Activated CD4-positive, alpha-beta T cell treated with anti-CD3 and anti-CD28 coated beads, Interleukin-2, amount 50 U/mL, for 48 hours (primary cell): ENCODE data around the gene IQGAP2.

Experiments
- DNase-seq, 2 experiments: peaks; one replicate each; pipeline ENCODE4 v3.0.0-alpha.2; 2020

Gene IQGAP2

GRCh38 chr5:76451031-76451701, 48.1 kb downstream of the IQGAP2 start:
- DNase-seq = no peak

DNA sequence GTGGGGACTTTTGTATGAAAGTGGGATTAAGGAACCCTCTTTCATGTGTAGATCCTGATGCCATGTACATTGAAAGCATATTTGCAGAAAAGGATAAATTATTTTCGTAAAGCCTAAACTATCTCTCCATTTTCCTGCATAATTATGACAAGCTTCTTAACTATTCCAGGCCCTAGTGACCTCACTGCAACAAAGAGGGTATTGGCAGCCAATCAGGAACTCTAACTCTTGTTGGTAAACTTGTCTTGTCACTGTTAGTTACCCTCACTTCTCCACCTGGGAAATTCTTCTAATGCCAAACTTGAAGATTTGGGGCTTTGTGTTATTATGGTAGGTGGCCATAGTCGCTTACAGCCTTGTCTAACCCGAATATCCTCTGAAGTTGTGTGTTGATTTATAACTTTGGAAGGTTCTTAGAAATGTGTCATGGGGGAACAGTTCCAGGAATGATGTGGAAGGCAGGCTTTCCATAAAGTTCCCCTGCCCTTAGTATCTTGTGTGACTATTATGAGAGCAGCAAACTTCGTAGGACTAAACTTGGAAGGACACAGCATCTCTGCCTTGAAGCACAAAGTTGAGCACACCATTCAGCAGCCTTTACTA, 52.5 kb downstream of the IQGAP2 start:
- no peak for DNase-seq

DNA sequence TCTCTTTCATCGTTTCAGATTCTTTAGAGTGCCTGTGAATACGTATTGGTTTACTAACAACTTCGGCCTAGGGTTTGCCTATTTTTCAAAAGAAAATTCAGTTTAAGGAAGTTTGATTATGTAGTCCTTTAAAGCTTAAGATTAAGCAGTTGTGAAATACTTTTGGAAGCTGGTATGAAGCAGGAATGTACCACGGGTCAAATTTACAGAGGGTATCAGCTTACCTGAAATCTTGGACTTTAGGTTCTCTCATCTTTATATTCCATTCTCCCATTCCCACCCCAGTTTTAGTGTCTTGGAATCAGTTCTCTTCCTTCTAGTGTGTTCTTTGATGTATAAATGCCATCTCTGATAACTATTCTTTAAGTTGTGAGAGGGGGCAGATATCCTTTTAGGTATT, 53.2 kb downstream of the IQGAP2 start:
- DNase-seq = no peak

GRCh38 chr5:76457674-76458485, 54.8 kb downstream of the IQGAP2 start:
- no peak for DNase-seq

DNA sequence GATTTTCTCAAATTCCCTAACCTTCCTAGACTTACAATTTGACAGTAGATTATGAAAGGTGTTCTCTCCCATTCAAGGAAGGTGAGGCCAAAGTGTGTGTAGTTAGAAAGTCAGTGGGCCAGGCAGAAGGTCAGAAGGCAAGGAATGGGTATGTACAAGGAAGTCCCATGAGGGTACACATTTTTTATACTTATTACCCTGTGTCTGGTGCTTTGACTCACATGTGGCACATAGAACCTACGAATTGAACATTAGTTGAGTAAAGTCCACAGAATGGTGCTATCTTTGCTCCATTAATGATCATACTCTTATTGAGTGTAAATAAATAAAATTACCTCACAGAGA, 55.4 kb downstream of the IQGAP2 start:
- no peak for DNase-seq

GRCh38 chr5:76460104-76460503, 57.0 kb downstream of the IQGAP2 start:
- no peak for DNase-seq

- no peak for DNase-seq
These were observed 59.1 kb downstream of the IQGAP2 start for GRCh38 chr5:76462097-76462667.

- DNase-seq = no peak
These were observed 64.1 kb downstream of the IQGAP2 start for GRCh38 chr5:76467216-76467615.

- DNase-seq = no peak
These were observed 65.7 kb downstream of the IQGAP2 start for GRCh38 chr5:76468635-76469425.

GRCh38 chr5:76469656-76470290, 66.7 kb downstream of the IQGAP2 start:
- peak; percentile 31 to 45 for DNase-seq

DNA sequence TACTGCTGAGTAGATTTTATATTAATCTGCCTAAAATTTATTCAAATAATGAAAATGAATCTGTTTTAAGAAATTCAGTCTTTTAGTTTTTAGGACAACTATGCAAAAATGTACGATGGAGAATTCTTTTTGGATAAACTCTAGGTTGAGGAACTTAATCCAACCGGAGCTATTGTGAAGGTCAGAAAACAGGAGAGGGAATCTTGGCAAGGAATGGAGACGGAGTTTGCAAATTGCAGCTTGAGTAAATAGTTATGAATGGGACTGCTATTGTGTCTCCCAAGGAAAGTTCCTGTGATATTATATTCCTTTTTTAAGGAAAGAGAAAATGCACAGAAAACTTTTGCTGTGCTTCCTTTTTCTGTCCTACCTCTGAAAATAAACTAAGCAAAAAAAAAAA, 67.9 kb downstream of the IQGAP2 start:
- DNase-seq = no peak

- no peak for DNase-seq
These were observed 68.3 kb downstream of the IQGAP2 start for GRCh38 chr5:76471406-76471805.

- no peak for DNase-seq
These were observed 68.9 kb downstream of the IQGAP2 start for GRCh38 chr5:76471987-76472334.

- peak; percentile 13 to 39 for DNase-seq
These were observed 69.4 kb downstream of the IQGAP2 start for GRCh38 chr5:76472335-76473008.

DNA sequence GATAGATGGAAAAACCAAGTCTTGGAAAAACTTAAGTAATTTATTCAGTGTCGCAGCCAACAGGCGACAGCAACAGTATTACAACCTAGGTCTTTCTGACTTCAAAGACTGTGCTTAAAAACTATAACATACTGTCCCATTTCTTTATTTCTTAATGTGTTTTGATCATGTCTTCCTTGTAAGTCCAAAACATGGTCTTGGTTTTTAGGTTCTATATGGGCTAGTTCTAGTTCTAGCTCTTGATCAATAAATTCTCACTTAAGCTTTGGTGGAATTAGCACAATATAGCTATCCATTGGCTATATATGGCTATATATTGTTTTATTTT, 69.9 kb downstream of the IQGAP2 start:
- DNase-seq = no peak

- peak; percentile 53 to 67 for DNase-seq
These were observed 70.6 kb downstream of the IQGAP2 start for GRCh38 chr5:76473661-76474060.

DNA sequence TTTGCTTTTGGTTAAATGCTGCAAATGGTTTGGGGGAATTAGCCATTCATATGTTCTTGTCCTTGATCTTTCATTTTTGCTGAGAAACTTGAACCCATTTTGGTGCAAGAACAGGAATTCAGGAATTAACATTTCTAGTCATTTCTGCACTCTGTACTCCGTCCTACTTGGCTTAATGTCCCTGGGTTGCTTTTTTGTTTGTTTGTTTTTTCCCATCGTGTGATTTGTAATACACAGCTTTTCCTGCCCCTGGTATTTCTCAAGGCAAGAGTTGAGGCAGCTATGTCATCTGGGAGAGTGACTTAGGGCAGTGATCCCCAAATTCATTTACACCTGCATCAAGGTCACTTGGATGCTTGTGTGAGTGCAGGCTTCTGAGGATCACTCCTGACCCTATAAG, 71.3 kb downstream of the IQGAP2 start:
- DNase-seq = no peak

- DNase-seq = no peak
These were observed 72.3 kb downstream of the IQGAP2 start for GRCh38 chr5:76475385-76475784.

- no peak for DNase-seq
These were observed 72.9 kb downstream of the IQGAP2 start for GRCh38 chr5:76475936-76476335.

- no peak for DNase-seq
These were observed 73.5 kb downstream of the IQGAP2 start for GRCh38 chr5:76476474-76477038.

DNA sequence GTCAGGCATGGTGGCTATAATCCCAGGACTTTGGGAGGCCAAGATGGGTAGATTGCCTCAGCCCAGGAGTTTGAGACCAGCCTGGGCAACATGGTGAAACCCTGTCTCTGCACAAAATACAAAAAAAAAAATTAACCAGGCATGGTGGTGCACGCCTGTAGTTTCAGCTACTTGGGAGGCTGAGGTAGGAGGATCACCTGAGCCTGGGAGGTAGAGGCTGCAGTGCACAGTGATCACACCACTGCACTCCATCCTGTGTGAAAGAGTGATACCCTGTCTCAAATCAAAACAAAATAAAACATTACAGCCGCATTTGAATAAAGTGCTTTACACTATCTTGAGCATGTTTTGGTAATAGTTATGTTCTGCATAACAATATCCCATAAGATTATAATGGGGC, 74.0 kb downstream of the IQGAP2 start:
- DNase-seq = no peak

DNA sequence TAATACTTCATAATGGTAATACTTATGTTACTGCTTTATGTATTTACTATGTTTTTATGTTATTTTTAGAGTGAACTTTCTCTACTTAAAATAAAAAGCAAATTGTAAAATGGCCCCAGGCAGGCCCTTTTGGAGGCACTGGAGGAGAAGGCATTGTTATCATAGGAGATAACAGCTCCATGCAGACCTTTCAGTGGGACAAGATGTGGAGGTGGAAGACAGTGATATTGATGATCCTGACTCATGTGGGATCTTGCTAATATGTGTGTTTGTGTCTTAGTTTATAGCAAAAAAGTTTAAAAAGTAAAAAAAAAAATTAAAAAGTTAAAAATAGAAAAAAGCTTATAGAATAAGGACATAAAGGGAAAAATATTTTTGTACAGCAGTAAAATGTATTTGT, 74.5 kb downstream of the IQGAP2 start:
- DNase-seq = no peak
